Neural progenitor cell (in vitro differentiated cells): ENCODE measurements around the gene PDLIM1.

Experiments used
- CTCF ChIP-seq: fragments of 200-600 bp; sonication (generic); IDR thresholded peaks from 2 replicates; pipeline ENCODE4 v1.5.1; 2017; ENCODE audit warnings: antibody characterized with exemption, mild to moderate bottlenecking
- EZH2 ChIP-seq: fragments of 200-600 bp; sonication (generic); IDR thresholded peaks from 2 replicates; pipeline ENCODE4 v1.6.1; 2017; ENCODE audit warnings: antibody characterized with exemption, mild to moderate bottlenecking, moderate library complexity
- EZH2phosphoT487 ChIP-seq: fragments of 200-600 bp; sonication (generic); IDR thresholded peaks from 2 replicates; pipeline ENCODE4 v1.6.1; 2017; ENCODE audit warnings: antibody characterized with exemption

GRCh38 chr10:95332666-95333249 is 42.0 kb upstream of the PDLIM1 start:
- no peak for TF ChIP-seq CTCF
- TF ChIP-seq EZH2: no peak
- no peak for TF ChIP-seq EZH2phosphoT487
